HG02981 (cell line): ENCODE measurements around the gene CPLANE1.
"Not testable (repeated sequence)": the region's sequence is repeated elsewhere in the genome, so short reads cannot be mapped to it uniquely, and the experiment has no call there.

ENCODE experiments used
- ATAC-seq: cut with Tn5 transposase; IDR thresholded peaks from one replicate; pipeline ENCODE4 v1.9.1; 2021; ENCODE audit warnings: mild to moderate bottlenecking, moderate library complexity; ENCODE audit not compliant: unreplicated experiment

Gene CPLANE1

DNA sequence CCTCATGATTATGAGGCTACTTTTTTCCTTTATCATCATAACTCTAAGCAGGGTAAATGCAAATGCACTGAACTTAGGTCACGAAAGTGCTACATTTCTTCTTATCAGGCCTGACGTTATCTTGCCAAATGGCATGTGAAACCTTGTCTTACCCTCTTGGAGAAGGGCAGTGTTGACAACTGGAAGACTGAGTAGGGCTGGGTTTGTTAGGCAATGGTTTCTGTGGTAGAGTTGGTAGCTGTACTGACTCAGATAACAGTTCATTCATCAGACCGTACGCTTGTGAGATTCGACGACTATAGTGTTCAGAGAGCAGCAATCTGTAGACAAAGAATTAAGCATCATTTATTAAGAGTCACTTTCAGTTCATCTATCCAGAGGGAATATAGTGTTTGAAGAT, 127.7 kb downstream of the CPLANE1 start:
- no peak for ATAC-seq

DNA sequence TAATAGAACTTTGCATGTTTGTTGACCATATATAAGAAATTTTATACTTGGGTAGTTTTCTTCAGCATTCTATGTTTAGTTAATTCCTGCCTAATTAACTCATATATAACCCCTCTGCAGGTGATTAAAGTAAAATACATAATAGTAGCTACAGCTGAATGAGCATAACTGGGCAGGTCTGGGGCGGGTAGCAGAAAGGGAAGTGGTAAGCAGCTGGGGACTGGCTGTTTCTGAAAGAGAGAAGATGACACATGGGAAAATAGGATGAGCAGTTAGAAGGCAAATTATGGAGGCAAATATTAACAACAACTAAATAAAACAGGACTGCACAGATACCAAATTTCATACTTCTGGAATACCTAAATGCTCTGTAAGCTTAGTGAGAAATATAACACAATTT, 128.1 kb downstream of the CPLANE1 start:
- no peak for ATAC-seq

DNA sequence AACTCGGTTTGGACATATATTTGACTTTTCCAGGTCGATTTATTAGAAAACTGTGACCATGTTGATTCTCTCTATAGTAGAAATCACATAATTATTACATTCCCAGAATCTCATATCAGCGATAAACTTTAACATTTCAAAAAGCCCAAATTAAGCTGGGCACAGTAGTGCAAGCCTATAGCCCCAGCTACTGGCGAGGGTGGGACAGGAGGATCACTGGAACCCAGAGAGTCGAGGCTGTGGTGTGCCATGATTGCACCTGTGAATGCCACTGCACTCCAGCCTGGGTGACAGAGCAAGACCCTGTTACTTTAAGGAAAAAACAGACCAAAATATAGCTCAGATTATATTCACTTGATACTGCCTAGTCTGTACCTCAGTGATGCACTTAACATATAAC, 128.9 kb downstream of the CPLANE1 start:
- no peak for ATAC-seq

DNA sequence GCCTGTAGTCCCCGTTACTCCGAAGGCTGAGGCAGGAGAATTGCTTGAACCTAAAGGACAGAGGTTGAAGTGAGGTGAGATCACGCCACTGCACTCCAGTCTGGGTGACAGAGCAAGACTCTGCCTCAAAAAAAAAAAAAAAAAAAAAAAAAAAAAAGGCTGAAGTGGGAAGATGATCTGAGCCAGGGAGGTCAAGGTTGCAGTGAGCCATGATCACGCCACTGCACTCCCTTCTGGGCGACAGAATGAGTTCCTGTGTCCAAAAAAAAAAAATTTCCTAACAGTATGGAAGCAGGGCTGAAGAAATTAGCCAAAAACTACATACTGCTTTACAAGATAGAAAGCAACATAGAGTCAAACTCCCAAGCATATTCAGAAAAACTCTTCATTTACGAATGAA, 132.8 kb downstream of the CPLANE1 start:
- ATAC-seq: no peak

DNA sequence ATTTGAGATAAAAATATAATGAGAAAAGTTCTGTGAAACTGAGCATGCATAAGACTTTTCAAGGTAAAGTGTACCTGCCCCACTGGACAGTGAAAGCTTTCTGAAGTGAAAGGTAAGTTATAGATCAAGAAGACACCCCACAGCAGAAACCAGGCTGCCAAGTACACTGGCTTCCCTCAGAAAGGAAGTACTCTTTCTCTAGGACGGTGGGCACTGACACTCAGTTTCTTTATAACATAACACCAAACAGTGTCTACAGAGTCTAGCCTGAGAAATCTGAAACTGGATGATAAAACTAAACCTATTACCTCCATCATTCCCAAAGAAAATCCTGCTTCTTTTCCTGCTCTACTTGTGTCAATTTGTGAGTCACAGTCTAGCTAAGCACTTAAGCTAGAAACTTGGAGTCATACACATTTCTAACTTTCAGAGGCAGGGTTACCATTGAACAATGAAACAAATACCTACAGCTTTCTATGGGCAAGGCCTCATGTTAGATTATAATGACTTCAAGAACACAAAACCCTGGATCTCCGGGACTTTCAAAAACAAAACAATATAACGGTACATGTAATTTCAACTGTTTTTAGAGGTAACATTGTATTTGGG, 136.7 kb downstream of the CPLANE1 start:
- ATAC-seq: peak; percentile 34

- peak; percentile 85 for ATAC-seq
Observed at GRCh38 chr5:37111426-37112382, 137.5 kb downstream of the CPLANE1 start.

- ATAC-seq: no peak
Observed at GRCh38 chr5:37110135-37110534, 139.0 kb downstream of the CPLANE1 start.

DNA sequence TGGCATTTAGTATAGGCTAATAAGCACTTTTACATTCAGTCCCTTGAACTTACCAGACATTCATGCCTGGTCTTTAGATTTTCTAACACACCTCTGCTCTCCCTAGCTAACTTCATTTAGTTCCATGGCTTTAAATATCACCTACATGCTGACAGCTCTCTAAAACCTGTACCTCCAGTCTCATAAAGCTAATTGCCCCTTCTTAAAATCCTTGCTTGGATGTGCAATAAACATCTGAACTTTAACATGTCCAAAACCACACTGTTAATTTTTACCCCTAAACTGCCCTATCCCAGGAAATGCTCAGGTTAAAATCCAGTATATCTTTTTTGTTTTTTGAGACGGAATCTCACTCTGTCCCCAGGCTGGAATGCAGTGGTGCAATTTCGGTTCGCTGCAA, 139.8 kb downstream of the CPLANE1 start:
- no peak for ATAC-seq

GRCh38 chr5:37103302-37103701, 145.9 kb downstream of the CPLANE1 start:
- ATAC-seq: no peak

DNA sequence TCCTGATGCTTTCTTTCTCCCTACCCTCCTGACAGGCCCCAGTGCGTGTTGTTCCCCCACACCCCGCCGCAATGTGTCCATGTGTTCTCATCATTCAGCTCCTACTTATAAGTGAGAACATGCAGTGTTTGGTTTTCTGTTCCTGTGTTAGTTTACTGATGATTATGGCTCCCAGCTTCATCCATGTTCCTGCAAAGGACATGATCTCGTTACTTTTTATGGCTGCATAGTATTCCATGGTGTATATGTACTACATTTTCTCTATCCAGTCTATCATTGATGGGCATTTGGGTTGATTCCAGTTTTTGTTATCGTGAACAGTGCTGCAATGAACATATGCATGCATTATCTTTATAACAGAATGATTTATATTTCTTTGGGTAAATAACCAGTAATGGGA, 149.9 kb downstream of the CPLANE1 start:
- ATAC-seq: not testable (repeated sequence)

DNA sequence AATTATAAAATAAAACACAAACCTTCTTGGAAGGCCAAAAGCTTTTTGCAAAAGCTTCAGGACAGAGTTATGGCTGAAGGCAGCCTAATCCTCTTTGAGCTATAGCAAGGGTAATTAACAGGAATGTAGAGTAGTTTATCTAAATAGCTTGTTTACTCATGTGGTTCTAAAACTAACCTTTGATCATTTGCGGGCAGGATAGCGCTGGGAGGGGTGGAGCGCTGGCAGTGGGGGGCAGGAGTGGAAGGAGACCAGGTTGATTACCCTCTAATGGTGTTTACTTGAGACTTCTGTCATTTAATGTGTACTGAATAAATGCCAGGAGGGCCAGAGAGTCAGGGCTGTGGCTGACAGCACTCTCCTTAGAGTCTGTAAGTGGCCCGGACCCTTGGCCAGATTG, 155.4 kb downstream of the CPLANE1 start:
- ATAC-seq: not testable (repeated sequence)

DNA sequence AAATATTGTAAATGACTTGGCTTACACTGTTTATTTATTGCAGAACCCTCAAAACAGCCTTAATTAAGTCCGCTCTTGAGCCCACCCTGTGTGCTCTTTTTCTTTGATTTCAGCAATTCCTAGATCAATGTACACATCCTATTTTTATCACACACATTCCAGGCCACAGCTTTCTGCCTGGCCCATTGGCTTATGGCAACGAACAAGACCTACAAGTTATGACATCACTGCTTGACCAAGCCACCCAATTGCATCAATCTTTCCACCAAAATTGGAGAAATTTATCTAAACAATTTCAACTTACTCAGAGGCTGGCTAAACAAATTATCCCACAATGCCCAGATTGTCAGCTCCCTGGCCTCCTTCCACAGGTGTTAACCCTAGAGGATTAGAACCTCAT, 158.4 kb downstream of the CPLANE1 start:
- no peak for ATAC-seq

DNA sequence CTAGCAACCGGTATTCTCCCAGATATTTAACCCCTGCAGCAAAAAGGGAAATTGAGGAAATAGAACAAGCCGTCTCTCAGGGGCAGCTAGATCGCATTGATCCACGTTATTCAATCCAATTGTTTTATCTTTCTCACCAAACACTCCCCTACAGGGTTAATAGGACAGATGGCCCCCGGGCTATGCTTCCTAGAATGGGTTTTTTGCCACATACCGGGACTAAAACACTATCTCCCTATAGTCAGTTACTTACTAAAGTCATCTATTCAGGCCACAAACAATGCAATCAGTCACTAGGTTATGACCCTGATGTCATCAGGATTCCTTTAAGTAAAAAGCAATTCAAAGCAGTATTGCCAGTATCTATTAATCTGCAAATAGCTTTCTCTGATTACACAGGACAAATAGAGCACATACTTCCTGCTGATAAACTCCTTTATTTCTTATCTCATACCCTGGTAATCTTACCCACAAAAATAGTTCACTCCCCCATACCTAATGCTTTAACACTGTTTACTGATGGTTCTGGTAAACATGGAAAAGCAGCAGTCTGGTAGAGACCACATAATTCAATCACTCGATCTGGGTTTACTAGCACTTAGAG, 159.0 kb downstream of the CPLANE1 start:
- ATAC-seq: no peak

GRCh38 chr5:37088009-37088408, 161.2 kb downstream of the CPLANE1 start:
- ATAC-seq: no peak

DNA sequence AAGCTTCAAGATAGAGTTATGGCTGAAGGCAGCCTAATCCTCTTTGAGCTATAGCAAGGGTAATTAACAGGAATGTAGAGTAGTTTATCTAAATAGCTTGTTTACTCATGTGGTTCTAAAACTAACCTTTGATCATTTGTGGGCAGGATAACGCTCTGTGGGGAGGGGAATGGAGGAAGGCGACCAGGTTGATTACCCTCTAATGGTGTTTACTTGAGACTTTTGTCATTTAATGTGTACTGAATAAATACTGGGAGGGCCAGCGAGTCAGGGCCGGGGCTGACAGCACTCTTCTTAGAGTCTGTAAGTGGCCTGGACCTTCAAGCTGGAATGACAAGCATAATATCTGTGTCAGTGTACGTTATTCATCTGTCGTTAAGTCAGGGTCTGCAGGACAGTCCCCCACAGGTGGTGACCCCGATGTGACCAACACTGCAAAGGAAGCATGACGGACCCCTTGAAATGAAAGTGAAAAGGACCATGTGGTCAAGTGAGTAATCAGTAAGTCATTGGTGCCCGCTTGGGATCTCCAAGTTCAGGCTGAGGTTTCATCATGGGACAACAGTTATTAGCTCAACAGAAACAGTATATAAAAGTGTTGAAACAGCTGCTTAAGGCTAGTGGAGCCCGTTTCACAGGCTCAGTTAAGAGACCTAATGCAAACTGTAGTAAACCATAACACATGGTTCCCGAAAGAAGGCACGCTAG, 162.6 kb downstream of the CPLANE1 start:
- no peak for ATAC-seq

DNA sequence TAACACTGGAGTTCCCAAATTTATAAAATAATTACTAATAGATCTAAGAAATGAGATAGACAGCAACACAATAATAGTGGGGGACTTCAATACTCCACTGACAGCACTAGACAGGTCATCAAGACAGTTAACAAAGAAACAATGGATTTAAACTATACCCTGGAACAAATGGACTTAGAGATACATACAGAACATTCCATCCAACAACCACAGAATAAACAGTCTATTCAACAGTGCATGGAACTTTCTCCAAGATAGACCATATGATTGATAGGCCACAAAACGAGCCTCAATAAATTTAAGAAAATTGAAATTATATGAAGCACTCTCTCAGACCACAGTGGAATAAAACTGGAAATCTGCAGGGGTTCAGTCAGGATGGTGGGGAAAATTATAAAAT, 163.2 kb downstream of the CPLANE1 start:
- not testable (repeated sequence) for ATAC-seq

- not testable (repeated sequence) for ATAC-seq
Observed at GRCh38 chr5:37082977-37083376, 166.2 kb downstream of the CPLANE1 start.

- ATAC-seq: no peak
Observed at GRCh38 chr5:37080697-37081096, 168.5 kb downstream of the CPLANE1 start.

DNA sequence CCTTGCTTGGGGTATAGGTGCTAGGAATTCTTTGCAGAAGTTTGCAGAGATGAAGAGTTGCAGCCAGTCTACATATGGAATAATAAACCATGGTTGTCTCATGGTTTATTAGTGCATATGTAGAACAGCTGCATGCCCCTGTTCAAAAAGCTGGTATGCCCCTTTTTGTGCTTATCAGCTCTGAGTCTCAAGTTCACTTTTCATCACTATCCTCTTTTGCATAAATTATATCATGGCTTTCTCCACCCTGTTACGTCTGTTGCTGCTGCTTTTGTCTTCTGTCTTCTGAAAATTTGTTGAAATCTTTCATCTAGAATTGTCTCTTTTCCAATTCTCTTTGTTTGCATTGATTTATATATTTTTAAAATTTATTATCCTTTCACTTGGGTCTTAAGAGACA, 172.0 kb downstream of the CPLANE1 start:
- no peak for ATAC-seq

- no peak for ATAC-seq
Observed at GRCh38 chr5:37075399-37075950, 173.7 kb downstream of the CPLANE1 start.
